CD4-positive, alpha-beta T cell (primary cell): ENCODE data around the gene RNF123. TPM values are rescaled to one million over a fixed set of nuclear protein-coding genes. Genes with fewer than 3 reads are reported as not detected.

ENCODE experiments used
- ATAC-seq: fragments of 200-7000 bp; cut with Tn5 transposase; one replicate; pipeline ENCODE4 v1.10.0; 2022; ENCODE audit warnings: mild to moderate bottlenecking; ENCODE audit not compliant: poor library complexity
- CTCF ChIA-PET: fragments of 350-600 bp; sonication (Branson Sonifier 250); formaldehyde crosslinking; loops from one replicate; lab custom pipeline; 2021; ENCODE audit warnings: antibody characterized with exemption, inconsistent platforms; lab: Charles Lee
- POLR2A ChIA-PET: fragments of 350-600 bp; sonication (Branson Sonifier 250); formaldehyde crosslinking; loops from one replicate; lab custom pipeline; 2021; ENCODE audit warnings: antibody characterized with exemption, inconsistent platforms; lab: Charles Lee
- DNase-seq, 14 experiments: peaks; one replicate each; pipeline ENCODE4 v3.0.0-alpha.2; 2013 to 2020; ENCODE audit warnings: mixed read lengths in 2 of 14
- H3K27ac ChIP-seq, 2 donors: one replicate each; pipeline versions ENCODE4 v1.5.1 to v1.7.0; 2013; ENCODE audit warnings: low read length in 2 of 2, low read depth in 1 of 2, mild to moderate bottlenecking in 1 of 2
- H3K27me3 ChIP-seq, 2 experiments: 1 replicate in 1 of 2; 2 replicates in 1 of 2; pipeline versions ENCODE4 v1.6.1 to v1.7.0; 2013; ENCODE audit warnings: low read length in 2 of 2, control low read depth in 1 of 2, mild to moderate bottlenecking in 1 of 2, moderate library complexity in 1 of 2; ENCODE audit not compliant: insufficient read depth in 2 of 2, control insufficient read depth in 1 of 2
- H3K36me3 ChIP-seq: one replicate; pipeline ENCODE4 v1.6.1; 2013; ENCODE audit warnings: low read length, control low read depth; ENCODE audit not compliant: insufficient read depth
- H3K4me1 ChIP-seq: one replicate; pipeline ENCODE4 v1.6.1; 2013; ENCODE audit warnings: low read length, control low read depth; ENCODE audit not compliant: insufficient read depth
- H3K4me3 ChIP-seq: one replicate; pipeline ENCODE4 v1.5.1; 2013; ENCODE audit warnings: mild to moderate bottlenecking, low read length, moderate library complexity
- H3K9me3 ChIP-seq, 2 experiments: 1 replicate in 1 of 2; 2 replicates in 1 of 2; pipeline versions ENCODE4 v1.6.1 to v1.7.0; 2013; ENCODE audit warnings: low read length in 2 of 2, mild to moderate bottlenecking in 2 of 2, control low read depth in 1 of 2, moderate library complexity in 1 of 2; ENCODE audit not compliant: control insufficient read depth in 1 of 2, insufficient read depth in 1 of 2
- H3K27ac Mint-ChIP-seq: one replicate; pipeline ENCODE4 v1.8.0; 2020; ENCODE audit warnings: mixed read lengths
- H3K27me3 Mint-ChIP-seq: one replicate; pipeline ENCODE4 v1.8.0; 2021; ENCODE audit warnings: mixed read lengths
- H3K36me3 Mint-ChIP-seq: one replicate; pipeline ENCODE4 v1.8.0; 2021; ENCODE audit warnings: low read depth, mixed read lengths
- H3K4me1 Mint-ChIP-seq: one replicate; pipeline ENCODE4 v1.8.0; 2021; ENCODE audit warnings: low read depth, mixed read lengths
- H3K4me3 Mint-ChIP-seq: one replicate; pipeline ENCODE4 v1.8.0; 2020; ENCODE audit warnings: mild to moderate bottlenecking, mixed read lengths
- H3K9me3 Mint-ChIP-seq: one replicate; pipeline ENCODE4 v1.8.0; 2020; ENCODE audit warnings: mixed read lengths
- intact Hi-C, 2 experiments: fragments of 100-400 bp; cut with DNase I in 1 of 2; cut with micrococcal nuclease in 1 of 2; formaldehyde crosslinking; loops; one replicate each; pipeline versions ENCODE4 v1.15.1 to v1.9.0; 2023 to 2025; cut with DNase I, micrococcal nuclease
- total RNA-seq, 174 experiments: library from RNA in 2 of 174; stranded (reverse) in 2 of 174; gene quantifications; one replicate each; pipeline ENCODE4 v1.2.3 and lab custom pipeline; 2021 to 2026
- TF ChIP-seq, protein P1 (sequence below): fragments of 200-600 bp; IDR thresholded peaks from one replicate; pipeline ENCODE4 v1.8.0; 2022; ENCODE audit warnings: antibody characterized with exemption, mild to moderate bottlenecking

RNF123 gene
- total RNA-seq, 2 experiments from 2014 or later: 28.8 to 29.7 TPM

DNA sequence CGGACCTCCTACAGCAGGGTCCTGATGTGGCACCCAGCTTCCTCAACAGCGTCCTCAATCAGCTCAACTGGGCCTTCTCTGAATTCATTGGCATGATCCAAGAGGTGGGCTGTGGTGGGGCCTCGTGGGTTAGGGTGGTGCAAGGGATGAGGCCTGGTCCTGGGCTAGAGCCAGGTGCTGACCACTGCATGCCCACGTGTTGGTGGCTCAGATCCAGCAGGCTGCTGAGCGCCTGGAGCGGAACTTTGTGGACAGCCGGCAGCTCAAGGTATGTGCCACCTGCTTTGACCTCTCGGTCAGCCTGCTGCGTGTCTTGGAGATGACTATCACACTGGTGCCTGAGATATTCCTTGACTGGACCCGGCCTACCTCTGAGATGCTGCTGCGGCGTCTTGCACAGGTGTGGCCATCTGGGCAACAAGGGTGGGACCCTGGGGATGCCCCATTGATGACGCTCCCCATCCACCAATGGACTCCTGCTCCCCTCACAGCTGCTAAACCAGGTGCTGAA lies 26.3 kb downstream of the RNF123 start:
- Histone ChIP-seq H3K27ac (no peak overlapping the region), H3K9me3 (no peaks in the 10 kb centered on the region), H3K27me3 (no peaks in the 10 kb centered on the region), H3K4me3 (no peak overlapping the region), H3K4me1 (peaks cover 28% of the 10 kb centered on the region), H3K36me3 (peaks cover 23% of the 10 kb centered on the region)
- no peaks in the 10 kb centered on the region for H3K27me3 Mint-ChIP-seq
- H3K36me3 Mint-ChIP-seq: peaks cover 16% of the 10 kb centered on the region
- DNase-seq (peak in 1 of 14 experiments; percentile 20), ATAC-seq (no peak)
- intact Hi-C loops: no loop called here
- TF ChIP-seq, protein P1, sequence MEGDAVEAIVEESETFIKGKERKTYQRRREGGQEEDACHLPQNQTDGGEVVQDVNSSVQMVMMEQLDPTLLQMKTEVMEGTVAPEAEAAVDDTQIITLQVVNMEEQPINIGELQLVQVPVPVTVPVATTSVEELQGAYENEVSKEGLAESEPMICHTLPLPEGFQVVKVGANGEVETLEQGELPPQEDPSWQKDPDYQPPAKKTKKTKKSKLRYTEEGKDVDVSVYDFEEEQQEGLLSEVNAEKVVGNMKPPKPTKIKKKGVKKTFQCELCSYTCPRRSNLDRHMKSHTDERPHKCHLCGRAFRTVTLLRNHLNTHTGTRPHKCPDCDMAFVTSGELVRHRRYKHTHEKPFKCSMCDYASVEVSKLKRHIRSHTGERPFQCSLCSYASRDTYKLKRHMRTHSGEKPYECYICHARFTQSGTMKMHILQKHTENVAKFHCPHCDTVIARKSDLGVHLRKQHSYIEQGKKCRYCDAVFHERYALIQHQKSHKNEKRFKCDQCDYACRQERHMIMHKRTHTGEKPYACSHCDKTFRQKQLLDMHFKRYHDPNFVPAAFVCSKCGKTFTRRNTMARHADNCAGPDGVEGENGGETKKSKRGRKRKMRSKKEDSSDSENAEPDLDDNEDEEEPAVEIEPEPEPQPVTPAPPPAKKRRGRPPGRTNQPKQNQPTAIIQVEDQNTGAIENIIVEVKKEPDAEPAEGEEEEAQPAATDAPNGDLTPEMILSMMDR: no peak
- no peaks in the 10 kb centered on the region for H3K9me3 Mint-ChIP-seq
- H3K4me3 Mint-ChIP-seq: no peak overlapping the region
- ChIA-PET POLR2A (no interaction called here), CTCF (interaction anchor here (1.1 kb wide), 1 partner anchor 124 kb away, joined by 4 read pairs; no protein-coding TSS in a partner anchor)
- peaks cover 17% of the 10 kb centered on the region for H3K4me1 Mint-ChIP-seq
- no peak overlapping the region for H3K27ac Mint-ChIP-seq

DNA sequence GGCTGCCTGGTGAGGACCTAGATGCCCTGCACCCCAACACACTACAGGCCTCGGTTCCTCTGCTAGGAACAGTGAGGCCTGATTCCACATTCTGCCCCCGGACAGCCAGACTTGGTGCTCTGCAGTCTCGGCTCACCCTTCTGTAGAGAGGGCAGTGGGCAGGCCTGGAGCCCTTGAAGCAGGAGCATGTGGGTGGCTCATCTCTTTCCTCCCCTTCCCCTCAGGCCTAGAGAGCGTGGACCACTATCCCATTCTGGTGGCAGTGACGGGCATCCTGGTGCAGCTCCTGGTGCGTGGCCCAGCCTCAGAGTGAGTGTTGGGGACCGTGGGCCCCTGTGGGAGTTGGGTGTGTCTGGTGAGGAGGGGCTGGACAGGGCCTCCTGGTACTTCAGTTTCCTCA lies 26.8 kb downstream of the RNF123 start:
- Histone ChIP-seq H3K27me3 (no peaks in the 10 kb centered on the region), H3K4me1 (peaks cover 28% of the 10 kb centered on the region), H3K36me3 (peaks cover 26% of the 10 kb centered on the region), H3K4me3 (no peak overlapping the region), H3K9me3 (no peaks in the 10 kb centered on the region), H3K27ac (no peak overlapping the region)
- no peak for DNase-seq
- Mint-ChIP-seq H3K27ac (no peak overlapping the region), H3K4me3 (no peak overlapping the region), H3K4me1 (peaks cover 22% of the 10 kb centered on the region), H3K9me3 (no peaks in the 10 kb centered on the region), H3K36me3 (peaks cover 19% of the 10 kb centered on the region), H3K27me3 (no peaks in the 10 kb centered on the region)
- CTCF ChIA-PET: no interaction called here
- intact Hi-C loops: no loop called here
- no peak for ATAC-seq
- POLR2A ChIA-PET: no interaction called here
- TF ChIP-seq, protein P1: no peak

DNA sequence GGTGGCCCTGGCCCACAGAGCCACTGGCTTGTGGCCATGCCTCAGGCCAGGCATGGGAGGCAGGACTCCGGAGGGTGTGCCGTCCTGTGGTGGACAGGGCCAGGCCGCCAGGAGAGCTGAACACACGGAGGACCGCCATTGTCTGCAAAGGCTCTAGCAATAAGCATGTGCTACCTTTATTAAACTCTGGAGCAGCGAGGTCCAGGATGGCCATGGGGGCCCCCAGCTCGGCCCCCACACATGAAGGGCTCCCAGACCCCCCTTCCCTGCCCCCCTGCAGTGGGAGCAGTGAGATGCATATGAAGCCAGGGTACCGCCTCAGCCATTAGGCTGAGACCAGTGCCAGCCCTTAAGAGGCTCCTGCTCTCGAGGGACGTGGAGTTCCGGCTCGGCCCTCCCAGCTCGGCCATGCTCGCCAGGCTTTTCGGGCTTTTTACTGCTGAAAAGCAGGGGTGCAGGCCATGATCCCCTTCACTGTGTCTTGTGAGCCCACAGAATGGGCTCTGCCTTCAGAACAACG lies 27.4 kb downstream of the RNF123 start:
- Histone ChIP-seq H3K27me3 (no peaks in the 10 kb centered on the region), H3K27ac (no peak overlapping the region), H3K4me1 (peaks cover 28% of the 10 kb centered on the region), H3K4me3 (no peak overlapping the region), H3K9me3 (no peaks in the 10 kb centered on the region), H3K36me3 (peaks cover 28% of the 10 kb centered on the region)
- Mint-ChIP-seq H3K27me3 (no peaks in the 10 kb centered on the region), H3K4me1 (peaks cover 25% of the 10 kb centered on the region), H3K36me3 (peaks cover 18% of the 10 kb centered on the region), H3K27ac (no peak overlapping the region), H3K4me3 (peak overlapping the region; percentile 48), H3K9me3 (no peaks in the 10 kb centered on the region)
- ATAC-seq (no peak), DNase-seq (peak in 1 of 14 experiments; percentile 26)
- CTCF ChIA-PET: no interaction called here
- intact Hi-C loops: no loop called here
- POLR2A ChIA-PET: no interaction called here
- TF ChIP-seq, protein P1: no peak
